GM12801 (cell line): Measurements from ENCODE around the gene KLHL29.

Source experiments
- TF ChIP-seq, protein P1 (sequence below): IDR thresholded peaks from one replicate; pipeline ENCODE4 v1.5.1; 2011; ENCODE audit warnings: control low read depth; ENCODE audit not compliant: insufficient read length; ENCODE audit errors: extremely low read depth

KLHL29 gene

DNA sequence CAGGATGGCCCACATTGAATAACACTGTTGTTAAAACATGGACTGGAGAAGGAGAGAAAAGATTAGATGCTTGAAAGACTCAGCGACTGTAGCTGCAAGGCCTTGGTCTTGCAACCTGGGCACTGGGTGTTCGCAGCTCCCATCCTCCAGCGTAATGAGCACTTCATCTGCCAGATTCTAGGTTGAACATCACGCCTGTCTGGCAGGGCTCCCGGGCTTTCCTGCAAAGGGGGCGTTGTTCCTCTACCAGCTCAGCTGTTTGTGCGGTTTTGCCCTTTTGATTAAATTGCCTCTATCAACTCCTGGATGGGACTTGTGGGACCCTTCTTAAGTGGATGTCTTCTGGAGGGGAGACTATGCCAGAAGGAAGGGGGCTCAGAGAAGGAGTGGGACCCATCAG, 215.4 kb downstream of the KLHL29 start:
- TF ChIP-seq, protein P1, sequence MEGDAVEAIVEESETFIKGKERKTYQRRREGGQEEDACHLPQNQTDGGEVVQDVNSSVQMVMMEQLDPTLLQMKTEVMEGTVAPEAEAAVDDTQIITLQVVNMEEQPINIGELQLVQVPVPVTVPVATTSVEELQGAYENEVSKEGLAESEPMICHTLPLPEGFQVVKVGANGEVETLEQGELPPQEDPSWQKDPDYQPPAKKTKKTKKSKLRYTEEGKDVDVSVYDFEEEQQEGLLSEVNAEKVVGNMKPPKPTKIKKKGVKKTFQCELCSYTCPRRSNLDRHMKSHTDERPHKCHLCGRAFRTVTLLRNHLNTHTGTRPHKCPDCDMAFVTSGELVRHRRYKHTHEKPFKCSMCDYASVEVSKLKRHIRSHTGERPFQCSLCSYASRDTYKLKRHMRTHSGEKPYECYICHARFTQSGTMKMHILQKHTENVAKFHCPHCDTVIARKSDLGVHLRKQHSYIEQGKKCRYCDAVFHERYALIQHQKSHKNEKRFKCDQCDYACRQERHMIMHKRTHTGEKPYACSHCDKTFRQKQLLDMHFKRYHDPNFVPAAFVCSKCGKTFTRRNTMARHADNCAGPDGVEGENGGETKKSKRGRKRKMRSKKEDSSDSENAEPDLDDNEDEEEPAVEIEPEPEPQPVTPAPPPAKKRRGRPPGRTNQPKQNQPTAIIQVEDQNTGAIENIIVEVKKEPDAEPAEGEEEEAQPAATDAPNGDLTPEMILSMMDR = no peak

DNA sequence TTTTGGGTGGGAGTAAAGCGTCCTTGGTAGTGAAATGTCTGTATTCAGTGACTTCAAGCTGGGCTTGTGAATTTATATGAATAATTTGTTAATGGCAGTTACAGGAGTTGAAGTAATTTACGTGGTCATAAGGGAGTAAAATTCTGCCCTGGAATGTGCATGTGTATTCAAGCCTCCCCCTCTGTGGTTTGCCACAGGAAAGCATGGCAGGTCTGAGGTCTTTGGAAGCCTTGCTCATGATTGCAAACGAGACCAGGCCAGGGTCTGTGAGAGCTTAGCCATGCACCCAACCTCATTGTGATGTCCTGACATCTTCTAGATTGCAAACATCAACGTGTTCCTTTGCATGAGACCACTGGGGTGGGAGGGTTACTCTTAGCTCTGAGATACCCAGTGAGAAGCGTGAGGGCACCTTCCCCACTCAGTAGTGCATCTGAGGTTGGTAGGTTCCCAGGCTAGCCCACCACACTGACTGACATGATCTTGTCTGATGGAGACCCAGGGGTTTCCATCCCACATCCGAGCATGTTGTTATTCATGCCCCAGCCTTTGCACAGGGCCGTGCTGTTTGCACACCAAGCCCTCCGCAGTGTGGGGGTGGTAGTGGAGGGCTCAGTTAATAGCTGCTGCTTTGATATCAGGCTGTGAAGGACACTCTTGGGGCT, 216.5 kb downstream of the KLHL29 start:
- TF ChIP-seq, protein P1 = no peak

DNA sequence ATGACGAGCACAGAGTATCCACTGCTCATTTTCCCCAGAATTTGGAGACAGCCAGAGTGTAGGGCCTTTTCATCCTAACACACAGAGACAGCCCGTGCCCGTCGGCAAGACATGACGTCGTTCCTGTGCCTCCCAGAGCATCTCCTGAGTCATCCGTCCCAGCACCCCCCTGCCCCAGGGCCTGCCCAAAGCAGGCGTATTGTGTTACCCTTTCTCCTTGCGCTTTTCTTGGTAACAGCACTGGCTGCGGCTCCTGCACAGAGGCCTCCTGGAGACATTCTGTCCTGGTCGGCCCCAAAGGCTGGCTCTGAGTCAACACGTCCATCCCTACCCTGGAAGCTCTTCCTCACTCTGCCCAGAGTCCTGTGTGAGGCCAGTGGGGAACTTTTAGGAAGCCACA, 217.1 kb downstream of the KLHL29 start:
- TF ChIP-seq, protein P1 = no peak

DNA sequence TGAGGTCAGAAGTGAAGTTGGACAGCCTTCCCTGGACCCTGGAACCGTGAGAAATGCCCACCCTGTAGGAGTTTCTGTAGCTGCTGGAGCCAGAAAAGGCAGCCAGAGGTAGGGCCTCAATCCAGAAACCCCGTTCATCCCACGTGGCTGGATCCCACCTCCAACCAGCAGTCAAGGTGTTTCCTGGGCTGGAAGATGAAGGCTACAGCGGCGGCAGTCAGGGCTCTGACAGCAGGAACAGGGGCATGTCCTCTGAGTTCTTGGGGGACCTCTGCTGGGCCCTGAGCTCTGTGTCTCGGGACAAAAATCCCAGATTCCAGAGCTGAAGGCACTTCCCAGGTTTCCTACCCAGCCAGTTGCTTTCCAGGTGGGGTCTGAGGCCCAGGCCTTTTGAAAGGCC, 218.2 kb downstream of the KLHL29 start:
- TF ChIP-seq, protein P1 = no peak

DNA sequence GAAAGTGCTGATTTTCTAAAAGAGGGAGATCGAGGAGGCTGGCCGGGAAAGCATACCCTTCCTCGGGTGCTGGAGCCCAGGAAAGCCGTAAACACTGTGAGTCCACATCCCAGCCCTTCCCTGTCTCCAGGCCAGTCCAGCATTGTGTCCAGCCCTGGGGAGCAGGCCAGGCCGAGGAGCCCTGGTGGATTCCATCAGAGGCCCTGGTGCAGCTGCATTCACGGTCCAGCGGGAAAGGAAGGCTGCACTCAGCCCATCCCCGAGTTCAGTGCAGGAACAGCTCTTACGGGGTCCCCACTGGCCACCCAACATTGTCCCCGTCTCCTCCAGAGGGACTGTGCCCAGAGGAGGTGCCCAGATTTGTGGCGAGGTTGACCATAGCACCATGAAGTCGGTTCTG, 218.6 kb downstream of the KLHL29 start:
- TF ChIP-seq, protein P1 = no peak

DNA sequence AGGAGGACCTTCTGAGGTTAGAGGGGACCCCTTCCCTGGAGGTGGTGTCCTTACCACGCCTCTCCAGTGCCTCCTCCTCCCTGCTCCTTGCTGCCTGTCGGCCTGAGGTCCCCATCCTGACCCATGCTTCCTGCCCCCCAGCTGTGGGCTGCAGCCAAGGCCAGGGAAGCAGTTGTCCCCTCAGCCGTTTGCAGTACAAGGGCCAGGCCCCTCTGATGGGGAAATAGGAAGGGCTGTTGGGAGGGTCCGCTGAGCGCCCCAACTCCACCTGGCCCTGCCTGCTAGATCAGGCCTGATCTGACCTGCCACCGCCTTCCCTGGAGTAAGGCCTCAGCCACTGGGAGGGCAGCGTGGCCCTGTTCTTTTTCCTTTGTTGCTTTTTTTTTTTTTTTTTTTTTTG, 219.8 kb downstream of the KLHL29 start:
- TF ChIP-seq, protein P1 = no peak

DNA sequence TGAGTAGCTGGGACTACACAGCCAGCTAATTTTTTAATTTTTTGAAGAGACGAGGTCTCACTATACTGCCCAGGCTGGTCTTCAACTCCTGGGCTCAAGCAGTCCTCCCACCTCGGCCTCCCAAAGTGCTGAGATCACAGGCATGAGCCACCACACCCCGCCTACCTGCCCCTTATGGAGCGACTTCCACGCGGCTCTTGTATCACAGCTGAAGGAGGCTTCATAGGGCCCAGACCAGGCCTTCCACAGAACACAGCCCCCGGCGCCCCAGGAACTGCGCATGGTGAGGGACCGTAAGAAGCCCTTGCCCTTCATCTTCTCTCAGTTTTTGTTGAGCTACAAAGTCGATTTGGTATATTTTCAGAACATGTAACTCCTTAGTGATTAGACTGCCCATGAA, 220.3 kb downstream of the KLHL29 start:
- TF ChIP-seq, protein P1 = no peak
